GM19397 (cell line): Measurements from ENCODE around the gene SLC27A6.
"Not testable (repeated sequence)": the region's sequence is repeated elsewhere in the genome, so short reads cannot be mapped to it uniquely, and the experiment has no call there.

Experiments used
- ATAC-seq: cut with Tn5 transposase; IDR thresholded peaks from one replicate; pipeline ENCODE4 v1.9.1; 2021; ENCODE audit warnings: mild to moderate bottlenecking, moderate library complexity; ENCODE audit not compliant: unreplicated experiment

Gene SLC27A6

DNA sequence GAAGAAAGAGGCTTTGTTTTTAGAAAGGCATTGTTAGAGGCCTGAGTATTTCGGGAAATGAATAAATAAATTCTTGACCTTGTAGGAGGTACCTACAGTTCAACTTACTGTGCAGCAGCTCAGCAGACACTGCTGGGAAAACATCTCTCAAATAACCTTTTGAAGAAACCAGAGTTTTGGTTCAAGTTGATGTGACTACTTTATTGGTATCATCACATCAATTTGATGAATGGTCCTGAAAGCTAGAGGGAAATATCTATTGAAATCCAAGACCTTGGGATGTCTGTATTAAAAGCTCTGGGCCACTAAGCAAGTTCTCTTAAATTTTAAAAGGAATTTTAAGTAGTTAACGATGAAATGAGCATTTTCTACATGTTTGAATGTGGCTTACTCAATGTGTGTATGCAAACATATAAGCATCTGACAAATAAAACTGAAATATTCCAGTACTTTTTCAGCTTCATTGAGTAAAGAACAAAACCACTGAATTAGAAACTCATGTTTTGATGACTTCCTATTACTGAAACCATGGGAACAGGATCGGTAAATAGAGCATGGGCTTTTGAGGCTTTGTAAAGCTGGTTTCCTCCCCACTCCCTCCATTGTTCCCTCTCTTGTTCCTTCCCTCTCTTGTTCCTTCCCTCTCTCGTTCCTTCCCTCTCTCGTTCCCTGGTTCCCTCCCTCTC lies 36.7 kb downstream of the SLC27A6 start:
- no peak for ATAC-seq

DNA sequence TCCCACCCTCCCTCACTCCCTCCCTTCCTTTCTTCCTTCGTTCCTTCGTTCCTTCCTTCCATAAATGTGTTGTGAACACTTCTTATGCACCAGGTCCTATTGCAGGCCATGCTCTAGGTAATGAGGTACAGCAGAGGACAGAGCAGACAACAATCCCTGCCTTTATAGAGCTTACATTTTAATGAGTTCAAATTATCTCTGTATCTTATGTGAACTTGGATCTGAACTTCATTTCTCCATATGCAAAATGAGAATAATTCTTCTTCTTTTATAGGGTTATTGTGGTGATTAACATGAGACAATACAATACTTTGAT lies 37.2 kb downstream of the SLC27A6 start:
- ATAC-seq: no peak

DNA sequence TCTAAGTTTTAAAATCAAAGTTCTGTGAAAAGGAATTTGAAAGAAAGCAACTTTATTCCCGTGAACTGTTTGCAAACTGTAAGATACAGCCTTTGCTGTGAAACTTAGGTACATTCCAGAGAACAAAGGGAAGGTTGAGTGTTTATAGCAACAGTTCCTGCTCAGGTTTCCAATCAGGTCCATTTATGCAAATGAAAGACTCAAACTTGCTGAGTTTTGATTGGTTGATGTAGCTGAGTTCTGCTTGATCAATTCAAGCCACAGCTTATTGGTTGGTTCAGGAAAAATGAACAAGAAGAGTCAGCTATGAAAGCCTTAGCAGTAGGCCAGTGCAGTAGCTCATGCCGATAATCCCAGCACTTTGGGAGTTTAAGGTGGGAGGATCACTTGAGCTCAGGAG lies 37.9 kb downstream of the SLC27A6 start:
- ATAC-seq: no peak

DNA sequence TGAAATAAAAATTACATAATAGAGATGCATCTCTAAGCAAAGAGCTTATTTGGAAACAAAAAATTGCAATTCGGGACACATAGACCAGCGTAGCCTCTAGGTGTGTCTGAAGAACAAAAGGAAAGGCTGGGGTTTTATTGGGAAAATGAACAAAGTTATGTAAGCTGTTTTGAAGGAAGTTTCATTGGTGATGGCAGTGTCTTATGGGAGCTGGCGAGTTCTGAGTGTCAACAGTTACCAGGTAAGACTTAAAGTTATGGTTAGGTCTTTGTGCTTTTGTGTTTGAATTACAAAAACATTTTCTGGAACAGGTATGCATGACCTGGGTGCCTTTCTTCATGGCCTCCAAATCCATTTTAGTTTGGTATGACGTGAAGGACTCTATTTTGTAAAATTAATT lies 48.9 kb downstream of the SLC27A6 start:
- no peak for ATAC-seq

DNA sequence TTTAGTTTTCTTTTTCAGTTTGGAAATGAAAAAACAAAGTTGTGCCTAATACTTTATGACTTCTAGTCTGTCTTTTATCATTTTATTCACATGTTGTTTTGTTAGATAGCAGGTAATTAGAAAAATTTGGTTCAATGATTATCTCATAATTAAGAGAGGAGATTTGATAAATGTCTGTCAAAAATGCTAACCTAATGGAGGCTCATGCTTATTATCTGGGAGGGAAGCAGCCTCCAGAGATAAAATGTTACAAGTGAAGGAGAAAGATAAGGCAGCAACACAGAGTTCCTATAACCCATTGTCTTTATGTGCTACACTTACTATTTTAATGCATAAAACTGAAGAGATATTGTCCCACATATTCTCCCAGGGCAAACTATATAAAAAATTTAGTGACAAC lies 53.5 kb downstream of the SLC27A6 start:
- no peak for ATAC-seq

DNA sequence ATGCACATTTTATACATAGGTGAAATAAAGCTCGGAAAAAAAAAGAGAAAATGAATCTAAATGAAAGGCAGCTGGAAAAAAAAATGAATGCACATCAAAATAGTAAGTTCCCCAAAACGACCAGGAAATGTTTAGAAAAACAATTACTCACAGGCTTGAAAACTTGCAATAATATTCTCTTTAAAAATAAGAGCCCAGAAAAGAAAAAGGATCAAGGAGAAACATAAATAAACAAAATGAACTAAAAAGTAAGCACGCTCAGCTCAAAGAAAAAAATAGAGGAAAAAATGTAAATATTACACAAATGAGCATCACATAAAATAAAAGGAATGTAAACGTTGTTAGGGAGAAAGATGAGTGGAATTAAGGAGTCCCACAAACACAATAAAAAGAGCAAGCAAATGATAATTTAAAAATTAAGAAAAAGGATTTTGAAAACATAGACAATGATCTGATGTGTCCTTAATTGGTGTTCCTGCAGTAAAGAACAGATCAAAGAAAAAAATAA lies 54.2 kb downstream of the SLC27A6 start:
- no peak for ATAC-seq

DNA sequence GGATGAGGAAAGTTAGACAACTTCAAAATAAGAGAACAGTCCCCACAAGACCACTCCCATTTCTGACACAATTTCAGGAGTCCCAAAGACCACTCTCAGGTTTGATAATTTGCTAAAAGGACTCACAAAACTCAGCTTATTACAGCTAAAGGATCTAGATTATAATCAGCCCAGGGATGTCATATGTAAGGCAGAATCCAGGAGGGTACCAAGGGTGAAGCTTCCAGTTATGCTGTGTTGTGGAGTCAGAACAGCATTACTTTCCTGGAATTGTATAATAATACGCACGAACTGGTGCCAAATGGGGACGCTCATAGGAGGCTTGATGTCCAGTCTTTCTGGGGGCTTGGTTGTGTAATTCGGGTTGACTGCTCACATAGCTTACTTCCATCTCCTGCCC lies 55.4 kb downstream of the SLC27A6 start:
- no peak for ATAC-seq

DNA sequence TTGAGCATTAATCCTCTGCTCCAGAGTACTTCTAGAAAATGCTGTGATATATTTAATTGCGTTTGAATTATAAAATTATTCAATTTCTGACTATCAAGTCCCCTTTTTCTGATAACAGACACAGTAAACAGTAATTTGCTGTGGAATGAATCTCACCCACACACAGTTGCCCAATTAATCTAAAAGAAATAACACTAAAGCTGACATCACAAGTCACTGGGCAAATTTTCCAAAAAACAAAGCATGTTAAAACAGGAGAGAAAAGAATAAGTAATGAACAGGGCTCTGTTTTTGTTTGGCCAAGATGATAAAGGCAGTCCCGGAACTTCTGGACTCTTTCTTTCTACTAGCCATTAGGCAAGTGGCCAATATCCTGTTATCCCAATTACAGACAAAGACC lies 56.5 kb downstream of the SLC27A6 start:
- ATAC-seq: no peak

DNA sequence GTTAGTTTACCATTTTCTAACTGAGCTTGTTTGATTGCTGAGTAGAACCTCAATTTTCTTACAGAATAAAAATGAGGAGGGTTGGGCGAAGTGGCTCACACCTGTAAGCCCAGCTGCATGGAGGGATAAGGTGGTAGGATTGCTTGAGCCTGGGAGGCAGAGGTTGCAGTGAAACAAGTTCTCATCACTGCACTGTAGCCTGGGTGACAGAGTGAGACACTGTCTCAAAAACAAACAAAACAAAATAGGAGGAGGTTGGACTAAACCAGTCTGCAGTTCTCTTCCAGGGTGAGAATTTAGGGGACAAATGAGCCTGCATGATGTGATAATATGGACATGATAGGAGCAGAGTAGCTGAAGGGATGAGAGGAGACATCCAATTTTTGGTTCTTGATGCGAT lies 57.3 kb downstream of the SLC27A6 start:
- ATAC-seq: no peak

DNA sequence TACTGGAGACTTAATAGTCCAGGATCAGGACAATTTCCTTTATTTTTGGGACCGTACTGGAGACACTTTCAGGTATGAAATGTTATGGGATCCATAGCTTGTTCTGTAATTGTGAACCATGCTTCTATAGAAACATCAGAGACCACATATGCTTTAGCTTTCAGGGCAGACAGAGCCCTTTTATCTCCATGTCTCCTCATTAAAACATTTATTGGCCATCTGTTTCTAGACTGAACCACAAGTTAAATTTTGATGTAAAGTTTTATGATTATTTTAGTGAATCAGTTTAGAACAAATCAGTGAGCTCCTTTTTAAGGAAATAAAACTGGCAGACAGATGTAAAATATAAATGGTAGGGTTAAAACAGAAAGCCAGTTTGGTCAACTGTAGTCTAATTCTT lies 62.0 kb downstream of the SLC27A6 start:
- no peak for ATAC-seq

DNA sequence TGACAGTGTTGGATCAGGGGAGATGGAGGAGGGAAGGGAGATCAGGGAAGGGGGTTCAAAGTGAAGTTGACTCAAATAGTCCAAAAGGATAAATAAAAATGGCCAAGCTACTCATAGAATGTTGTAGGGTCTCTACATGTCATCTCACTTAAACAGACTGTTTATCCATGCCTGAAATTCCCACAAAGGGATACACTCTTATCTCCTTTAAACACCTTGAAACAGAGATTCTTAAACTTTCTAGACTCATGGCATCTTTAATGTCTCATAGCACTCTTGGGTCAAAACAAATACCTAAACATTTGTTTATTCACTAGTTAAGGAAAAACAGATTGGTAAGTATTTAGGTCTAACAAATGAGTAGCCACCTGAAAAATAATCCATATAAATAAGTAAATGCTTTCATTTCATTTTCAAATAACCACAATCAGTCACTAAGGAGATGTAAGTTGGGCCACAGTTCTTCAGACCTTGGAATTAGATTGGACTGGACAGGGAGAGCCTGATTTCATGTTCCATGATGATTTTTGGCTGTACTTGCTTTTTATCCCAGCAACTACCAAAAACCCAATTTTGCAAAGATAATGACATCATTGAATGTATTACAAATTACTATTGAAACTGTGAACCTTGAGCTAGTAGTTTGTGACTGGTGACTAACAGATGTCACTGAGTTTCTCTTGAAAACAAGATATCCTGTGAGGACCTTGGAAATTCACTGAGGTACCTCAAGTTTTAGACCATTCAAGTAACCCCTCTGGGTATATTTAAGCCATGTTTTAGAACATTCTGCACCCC lies 66.8 kb downstream of the SLC27A6 start:
- ATAC-seq: no peak

DNA sequence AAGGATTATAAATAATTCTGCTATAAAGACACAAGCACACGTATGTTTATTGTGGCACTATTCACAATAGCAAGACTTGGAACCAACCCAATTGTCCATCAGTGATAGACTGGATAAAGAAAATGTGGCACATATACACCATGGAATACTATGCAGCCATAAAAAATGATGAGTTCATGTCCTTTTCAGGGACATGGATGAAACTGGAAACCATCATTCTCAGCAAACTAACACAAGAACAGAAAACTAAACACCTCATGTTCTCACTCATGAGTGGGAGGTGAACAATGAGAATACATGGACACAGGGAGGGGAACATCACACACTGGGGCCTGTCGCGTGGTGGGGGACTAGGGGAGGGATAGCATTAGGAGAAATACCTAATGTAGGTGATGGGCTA lies 71.0 kb downstream of the SLC27A6 start:
- ATAC-seq: not testable (repeated sequence)

DNA sequence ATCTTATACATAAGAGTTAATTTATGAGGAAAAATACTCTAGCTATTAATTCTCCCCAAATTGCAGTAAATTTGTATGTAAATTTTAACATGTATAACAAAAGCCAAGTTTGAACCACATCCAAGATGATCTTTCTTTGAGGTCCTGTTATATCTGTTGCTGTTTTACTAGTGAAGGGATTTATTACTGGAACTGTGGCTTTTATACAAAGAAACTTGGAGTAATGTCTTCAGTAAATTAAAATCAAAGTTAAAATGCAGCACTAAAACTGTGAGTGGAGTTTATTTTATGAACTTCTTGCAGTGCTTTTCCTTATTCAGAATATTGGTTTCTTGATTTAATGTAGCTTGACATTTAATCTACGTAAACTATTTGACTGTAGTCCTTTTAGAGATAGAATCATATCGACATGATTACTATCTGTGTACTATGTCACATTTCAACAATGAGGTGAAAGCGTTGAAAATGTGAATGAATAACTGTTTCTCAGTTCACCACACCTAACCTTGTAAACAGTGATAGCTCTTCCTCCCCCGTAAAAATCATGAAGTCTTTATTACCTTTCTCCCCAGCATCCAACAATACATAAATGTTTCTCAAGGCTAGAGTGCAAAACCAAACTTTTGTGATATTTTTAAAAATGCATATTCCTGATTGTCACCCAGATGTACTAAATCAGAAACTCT lies 76.1 kb downstream of the SLC27A6 start:
- ATAC-seq: no peak

DNA sequence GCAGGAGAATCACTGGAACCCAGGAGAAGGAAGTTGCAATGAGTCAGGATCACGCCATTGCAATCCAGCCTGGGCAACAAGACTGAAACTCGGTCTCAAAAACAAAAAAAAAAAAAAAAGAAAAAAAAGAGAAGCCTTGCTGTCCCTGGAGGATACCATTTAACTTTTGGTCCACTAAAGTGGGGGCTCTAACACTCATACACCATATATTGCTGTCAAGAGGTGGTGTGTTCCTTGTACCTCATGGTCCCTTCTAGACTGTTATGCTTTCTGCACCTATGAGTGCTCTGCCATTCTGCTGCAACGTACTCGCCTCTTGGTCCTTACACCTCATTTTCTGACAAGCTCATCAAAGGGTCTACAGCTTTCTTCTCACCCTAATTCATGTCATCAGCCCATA lies 77.0 kb downstream of the SLC27A6 start:
- ATAC-seq: no peak

DNA sequence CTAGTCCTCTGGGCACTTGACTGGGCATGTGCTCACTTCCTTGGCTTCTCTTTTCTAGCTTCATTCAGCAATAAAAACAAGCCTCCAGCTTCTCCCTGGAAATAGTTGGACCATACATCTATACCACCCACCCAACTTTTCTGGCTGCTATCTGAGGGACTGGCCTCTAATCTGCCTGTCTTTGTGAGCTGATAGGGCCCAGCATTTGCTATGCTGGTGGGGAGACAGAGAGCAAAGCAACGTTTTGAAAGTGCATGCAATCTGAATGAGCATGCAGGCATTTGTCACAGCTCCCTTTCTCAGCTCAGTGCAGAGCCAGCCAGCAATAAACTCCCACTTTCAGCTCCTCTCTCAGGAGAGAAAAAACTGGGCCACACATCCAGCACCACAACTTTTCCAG lies 78.6 kb downstream of the SLC27A6 start:
- no peak for ATAC-seq

DNA sequence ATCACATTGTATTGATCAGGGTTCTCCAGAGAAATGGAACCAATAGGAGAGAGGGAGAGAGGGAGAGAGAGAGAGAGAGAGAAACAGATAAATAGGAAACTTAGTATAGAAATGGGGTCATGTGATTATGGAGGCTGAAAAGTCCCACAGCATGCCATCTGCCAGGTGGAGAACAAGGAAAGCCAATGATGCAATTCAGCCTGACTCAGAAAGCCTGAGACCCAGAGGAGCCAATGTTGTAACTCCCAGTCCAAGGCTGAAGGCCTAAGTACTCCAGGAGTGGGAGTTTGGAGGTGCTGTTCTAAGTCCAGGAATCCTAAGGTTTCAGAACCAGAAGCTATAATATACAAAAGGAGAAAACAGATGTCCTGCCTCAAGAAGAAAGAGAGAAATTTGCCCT lies 80.9 kb downstream of the SLC27A6 start:
- no peak for ATAC-seq

DNA sequence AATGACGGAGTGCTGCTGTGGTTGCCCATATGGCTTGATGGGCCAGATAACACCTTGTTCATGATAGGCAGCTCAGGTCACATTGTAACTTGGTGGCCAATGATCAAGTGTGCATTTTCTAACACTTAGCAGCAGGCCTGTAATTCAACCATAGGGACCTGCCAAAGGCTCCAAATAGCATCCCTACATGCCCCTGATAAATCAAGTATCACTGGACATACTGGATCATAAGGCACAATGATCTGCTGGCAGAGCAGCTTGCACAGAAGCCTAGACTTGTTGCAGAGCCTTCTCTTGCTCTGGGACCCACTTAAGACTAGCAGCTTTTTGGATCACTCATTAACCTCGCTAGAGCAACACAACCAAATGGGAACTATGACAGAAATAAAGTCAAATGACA lies 83.2 kb downstream of the SLC27A6 start:
- no peak for ATAC-seq

DNA sequence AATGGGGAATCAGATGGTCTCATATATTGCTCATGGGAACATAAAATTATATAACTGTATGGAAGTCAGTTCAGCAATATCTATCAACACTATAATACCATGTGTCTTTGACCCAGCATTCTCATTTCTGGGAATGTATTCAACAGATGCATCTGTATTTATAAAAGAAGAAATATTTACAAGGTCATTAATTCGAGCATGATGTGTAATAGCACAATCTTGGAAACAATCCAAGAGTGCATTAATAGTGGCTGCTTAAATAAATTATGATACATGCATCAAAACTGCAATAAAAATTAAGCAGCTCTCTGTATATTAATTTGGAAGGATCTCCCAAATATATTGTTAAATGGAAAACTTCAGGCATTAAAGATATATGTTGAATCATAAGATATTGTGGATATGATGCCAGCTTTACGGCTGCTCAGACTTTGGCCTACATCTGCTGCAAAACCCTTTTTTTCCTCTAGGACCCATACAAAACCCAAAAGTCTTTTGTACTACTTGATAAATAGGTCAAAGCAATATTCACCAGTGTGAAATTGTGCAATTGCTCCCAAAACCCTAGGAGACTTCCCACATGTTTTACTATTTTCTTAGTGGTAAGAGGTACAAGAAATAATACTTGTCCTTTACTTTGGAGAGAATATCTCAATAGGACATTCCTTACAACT lies 84.0 kb downstream of the SLC27A6 start:
- ATAC-seq: no peak

DNA sequence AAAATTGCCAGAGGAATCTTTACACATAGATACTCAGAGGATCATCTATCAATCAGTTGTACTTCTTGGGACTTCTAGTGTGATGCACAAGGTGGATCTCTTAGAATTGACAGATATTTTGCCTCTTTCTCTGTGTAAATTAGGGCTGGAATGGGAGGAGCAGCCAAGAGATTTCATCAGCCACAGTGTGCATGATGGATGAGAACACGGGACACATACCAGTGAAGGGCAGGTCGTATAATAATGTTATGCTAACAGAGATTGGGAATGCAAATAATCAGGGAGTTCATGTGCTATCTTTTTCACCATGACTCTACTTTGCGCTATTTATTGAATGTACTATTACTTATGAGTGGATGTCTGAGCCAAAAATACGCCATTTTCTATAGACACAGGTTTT lies 86.0 kb downstream of the SLC27A6 start:
- no peak for ATAC-seq

DNA sequence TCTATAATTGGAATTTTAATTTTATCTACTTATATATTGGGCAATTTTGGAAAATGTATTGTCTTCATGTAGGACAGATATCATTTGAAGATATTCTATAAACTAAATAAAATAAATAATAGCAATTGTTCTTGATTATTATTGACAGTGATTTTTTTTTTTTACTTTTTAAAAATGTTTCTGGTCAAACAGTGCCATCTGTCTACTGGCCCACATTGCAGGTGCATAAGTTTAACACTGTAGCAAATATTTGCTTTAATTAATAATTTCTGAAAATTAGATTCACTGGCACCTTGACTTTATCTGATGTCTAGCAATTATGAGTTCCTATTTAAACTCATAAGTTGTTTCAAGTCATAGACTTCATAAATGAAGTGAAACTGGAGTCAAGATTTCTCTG lies 88.2 kb downstream of the SLC27A6 start:
- ATAC-seq: no peak

DNA sequence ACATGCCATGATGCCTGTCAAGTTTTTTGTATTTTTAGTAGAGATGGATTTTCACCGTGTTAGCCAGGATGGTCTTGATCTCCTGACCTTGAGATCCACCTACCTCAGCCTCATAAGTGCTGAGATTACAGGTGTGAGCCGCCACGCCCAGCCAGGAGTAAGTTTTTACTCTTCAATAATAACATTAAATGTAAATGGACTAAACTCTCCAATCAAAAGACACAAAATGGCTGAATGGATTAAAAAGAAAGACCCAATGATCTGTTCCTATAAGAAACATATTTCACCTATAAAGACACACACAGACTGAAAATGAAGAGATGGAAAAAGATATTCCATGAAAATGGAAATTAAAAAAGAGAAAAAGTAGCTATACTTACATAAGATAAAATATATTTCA lies 92.0 kb downstream of the SLC27A6 start:
- no peak for ATAC-seq

DNA sequence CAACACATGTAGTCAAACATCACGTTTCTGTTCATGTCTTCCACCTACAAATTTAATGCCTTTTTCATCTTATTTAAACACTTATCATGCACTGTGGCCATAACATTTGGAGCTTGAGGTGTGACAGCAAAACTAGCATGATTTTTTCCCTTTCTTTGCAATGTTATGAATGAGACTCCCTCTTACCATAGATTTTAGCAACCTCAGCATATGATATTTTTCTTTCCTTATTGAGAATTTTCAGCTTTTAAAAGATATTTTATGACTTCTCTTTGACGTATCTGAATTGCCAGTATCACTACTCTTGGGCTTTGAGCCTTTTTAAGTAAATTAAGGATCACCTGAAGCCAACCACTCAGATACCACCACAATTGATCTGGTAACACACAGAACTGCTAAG lies 96.6 kb downstream of the SLC27A6 start:
- ATAC-seq: no peak
